ENCODE measurements around the gene CHMP4B. TPM values are rescaled to one million over a fixed set of nuclear protein-coding genes. Genes with fewer than 3 reads are reported as not detected.

CHMP4B gene
- 10 to 100 TPM; 81.2 to 94.2 (median 86.1) TPM for total RNA-seq (2021; fragmentation: NEBNext Ultra II Directional; extraction: Animal tissue kit (Norgen Biotek cat#: 25700))
- long read RNA-seq, partial matches to known transcripts: 2 of 2 reads
- long read RNA-seq, other reads (novel, unspliced or antisense): 0 of 2 reads

- peak; percentile 98 for DNase-seq
- no peak for TF ChIP-seq CTCF (IDR thresholded peaks at IDR 0.05)
- Mint-ChIP-seq H3K27me3 (ENCODE audit: insufficient read depth) (no peaks in the 10 kb centered on the region), H3K9me3 (no peaks in the 10 kb centered on the region), H3K36me3 (ENCODE audit: low read depth) (peaks cover 13% of the 10 kb centered on the region; the same call in 1 of the 2 replicates), H3K4me1 (ENCODE audit: low read depth) (peaks cover 34% of the 10 kb centered on the region), H3K27ac (peak within 1 kb of the TSS; percentile 98), H3K4me3 (peak within 1 kb of the TSS; percentile 95)
Observed at GRCh38 chr20:33810885-33811775, at the start of gene CHMP4B. Gene CHMP4B (plus strand): TSS chr20:33811348. CDS start chr20:33811469, 121 bp downstream.

- Mint-ChIP-seq H3K27me3 (ENCODE audit: insufficient read depth) (peaks cover 1% of the 10 kb centered on the region; the same call in 1 of the 2 replicates), H3K4me1 (ENCODE audit: low read depth) (no peaks in the 10 kb centered on the region), H3K36me3 (ENCODE audit: low read depth) (peaks cover 19% of the 10 kb centered on the region), H3K27ac (no peak overlapping the region), H3K4me3 (no peak overlapping the region), H3K9me3 (peaks cover 6% of the 10 kb centered on the region; the same call in 1 of the 2 replicates)
- DNase-seq: no peak
- TF ChIP-seq CTCF (IDR thresholded peaks at IDR 0.05): no peak
Observed at GRCh38 chr20:33761698-33762250, 49.4 kb upstream of the CHMP4B start.

GRCh38 chr20:33765099-33765498, 46.0 kb upstream of the CHMP4B start:
- Mint-ChIP-seq H3K9me3 (no peaks in the 10 kb centered on the region), H3K4me3 (no peak overlapping the region), H3K27me3 (ENCODE audit: insufficient read depth) (0 out of 2 replicates have a peak, but pooled peaks cover 1% of the 10 kb centered on the region), H3K27ac (no peak overlapping the region), H3K36me3 (ENCODE audit: low read depth) (0 out of 2 replicates have a peak, but pooled peaks cover 5% of the 10 kb centered on the region), H3K4me1 (ENCODE audit: low read depth) (no peaks in the 10 kb centered on the region)
- no peak for TF ChIP-seq CTCF (IDR thresholded peaks at IDR 0.05)
- no peak for DNase-seq

- no peak overlapping the region for H3K4me3 Mint-ChIP-seq
- H3K9me3 Mint-ChIP-seq: no peaks in the 10 kb centered on the region
- 0 out of 2 replicates have a peak, but pooled peaks cover 1% of the 10 kb centered on the region for H3K27me3 Mint-ChIP-seq (ENCODE audit: insufficient read depth)
- no peak for TF ChIP-seq CTCF (IDR thresholded peaks at IDR 0.05)
- 0 out of 2 replicates have a peak, but pooled peaks cover 5% of the 10 kb centered on the region for H3K36me3 Mint-ChIP-seq (ENCODE audit: low read depth)
- no peak overlapping the region for H3K27ac Mint-ChIP-seq
- H3K4me1 Mint-ChIP-seq (ENCODE audit: low read depth): no peaks in the 10 kb centered on the region
- no peak for DNase-seq
Observed at GRCh38 chr20:33765592-33765991, 45.6 kb upstream of the CHMP4B start.

GRCh38 chr20:33766686-33767085, 44.5 kb upstream of the CHMP4B start:
- no peak for TF ChIP-seq CTCF (IDR thresholded peaks at IDR 0.05)
- H3K36me3 Mint-ChIP-seq (ENCODE audit: low read depth): peaks cover 5% of the 10 kb centered on the region; the same call in 1 of the 2 replicates

More at GRCh38 chr20:33766686-33767085, 44.5 kb upstream of the CHMP4B start:
- Mint-ChIP-seq H3K27ac (no peak overlapping the region), H3K4me1 (ENCODE audit: low read depth) (no peaks in the 10 kb centered on the region), H3K27me3 (ENCODE audit: insufficient read depth) (0 out of 2 replicates have a peak, but pooled peaks cover 1% of the 10 kb centered on the region), H3K9me3 (no peaks in the 10 kb centered on the region), H3K4me3 (no peak overlapping the region)
- no peak for DNase-seq

All from HFFc6 (cell line).